NCI-H1436 (cell line): ENCODE data around the gene RAP1A.

Experiments
- DNase-seq: peaks from one replicate; lab custom pipeline; 2025; lab: John Stamatoyannopoulos, UW

The RAP1A gene

GRCh38 chr1:111719674-111720132 is 100.1 kb downstream of the RAP1A start:
- DNase-seq: no peak

- no peak for DNase-seq
Measured at GRCh38 chr1:111720274-111720976, 100.8 kb downstream of the RAP1A start.

- DNase-seq: no peak
Measured at GRCh38 chr1:111720977-111721786, 101.6 kb downstream of the RAP1A start.

GRCh38 chr1:111723091-111723806 is 103.7 kb downstream of the RAP1A start:
- DNase-seq: no peak

- DNase-seq: no peak
Measured at GRCh38 chr1:111723871-111724270, 104.3 kb downstream of the RAP1A start.

GRCh38 chr1:111725192-111725591 is 105.6 kb downstream of the RAP1A start:
- DNase-seq: no peak

GRCh38 chr1:111727056-111727455 is 107.5 kb downstream of the RAP1A start:
- DNase-seq: no peak

- DNase-seq: no peak
Measured at GRCh38 chr1:111729271-111729921, 109.8 kb downstream of the RAP1A start.

GRCh38 chr1:111729946-111730681 is 110.5 kb downstream of the RAP1A start:
- DNase-seq: no peak

- DNase-seq: no peak
Measured at GRCh38 chr1:111730706-111731105, 111.1 kb downstream of the RAP1A start.

- DNase-seq: no peak
Measured at GRCh38 chr1:111731956-111732355, 112.4 kb downstream of the RAP1A start.

GRCh38 chr1:111732718-111733117 is 113.1 kb downstream of the RAP1A start:
- DNase-seq: no peak

- DNase-seq: no peak
Measured at GRCh38 chr1:111733183-111733991, 113.8 kb downstream of the RAP1A start.

GRCh38 chr1:111733992-111734341 is 114.4 kb downstream of the RAP1A start:
- no peak for DNase-seq

- DNase-seq: no peak
Measured at GRCh38 chr1:111734426-111734825, 114.8 kb downstream of the RAP1A start.

- DNase-seq: no peak
Measured at GRCh38 chr1:111734856-111735255, 115.3 kb downstream of the RAP1A start.

- no peak for DNase-seq
Measured at GRCh38 chr1:111735321-111735720, 115.7 kb downstream of the RAP1A start.

- DNase-seq: no peak
Measured at GRCh38 chr1:111735858-111736544, 116.4 kb downstream of the RAP1A start.

GRCh38 chr1:111736548-111737215 is 117.1 kb downstream of the RAP1A start:
- no peak for DNase-seq
